Measurements from ENCODE around the gene TNFAIP8L3. TPM values are rescaled to one million over a fixed set of nuclear protein-coding genes. Genes with fewer than 3 reads are reported as not detected.

Gene TNFAIP8L3
- total RNA-seq, 4 donors from 2014 or later, result 3.7 to 13.1 (median 8.1) TPM

DNA sequence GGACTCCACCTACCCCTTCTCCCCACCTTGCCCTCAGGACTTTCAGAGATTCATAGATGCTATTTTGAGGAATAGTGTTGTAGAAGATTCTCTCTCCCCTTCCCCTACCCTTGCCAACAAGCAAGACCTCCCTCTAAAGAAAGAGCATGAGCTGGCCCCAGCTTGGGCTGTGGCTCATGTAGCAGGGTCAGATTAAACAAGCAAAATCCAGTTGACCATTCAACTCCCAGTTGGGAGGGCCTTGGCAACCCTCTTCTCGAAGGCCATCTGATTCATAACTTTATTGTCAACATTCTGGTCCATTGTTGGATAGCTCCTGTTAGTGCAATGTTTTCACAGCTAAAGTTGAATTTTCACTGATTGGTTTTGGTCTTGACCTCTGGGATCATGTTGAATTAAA lies 41.1 kb downstream of the TNFAIP8L3 start:
- H3K36me3 ChIP-seq, result peaks cover 0 to 32% (median 0%) of the 10 kb centered on the region in 3 donors
- H3K4me3 ChIP-seq, result no peak overlapping the region
- H3K27ac ChIP-seq, result no peak overlapping the region
- H3K4me1 ChIP-seq, result peaks cover 9 to 25% (median 13%) of the 10 kb centered on the region in 3 donors
- H3K9me3 ChIP-seq, result no peaks in the 10 kb centered on the region
- TF ChIP-seq CTCF (IDR thresholded peaks at IDR 0.05) (no peak), POLR2A (IDR thresholded peaks at IDR 0.05) (no peak)
- H3K27me3 ChIP-seq, result no peaks in the 10 kb centered on the region
- intact Hi-C loops (cut with DNase I), result no loop called here
- WGBS, 2 donors, result 58 to 75% methylated on average over 1 of the region's 1 CpG
- no peak for DNase-seq

DNA sequence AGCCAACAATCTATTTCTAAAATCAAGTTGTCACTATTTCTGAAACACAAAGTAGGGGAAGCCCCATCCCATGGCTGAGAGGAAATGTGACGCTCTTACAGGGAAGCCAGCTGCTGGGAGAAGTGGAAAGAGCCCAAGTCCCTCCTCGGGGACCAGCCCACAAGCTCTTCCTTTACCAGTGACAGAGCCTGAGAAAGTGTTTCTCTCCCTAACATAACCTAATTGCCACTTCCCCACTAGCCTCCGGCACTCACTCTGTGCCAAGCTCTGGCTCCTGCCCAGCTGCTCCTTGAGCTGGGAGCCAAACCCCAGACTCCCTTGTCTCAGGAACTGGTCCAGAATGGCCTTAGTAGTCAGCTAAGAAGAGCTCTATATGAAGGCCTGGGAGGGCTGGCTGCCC lies 42.9 kb downstream of the TNFAIP8L3 start:
- no peak overlapping the region for H3K4me3 ChIP-seq
- peaks cover 15 to 42% (median 17%) of the 10 kb centered on the region in 3 donors for H3K4me1 ChIP-seq
- peaks cover 0 to 18% (median 0%) of the 10 kb centered on the region in 3 donors for H3K36me3 ChIP-seq
- H3K27ac ChIP-seq, result peak overlapping the region in 2 of 4 donors; percentile 22 to 43
- no peak for DNase-seq
- no peaks in the 10 kb centered on the region for H3K9me3 ChIP-seq
- TF ChIP-seq CTCF (IDR thresholded peaks at IDR 0.05), result no peak
- no peak for TF ChIP-seq POLR2A (IDR thresholded peaks at IDR 0.05)
- WGBS, 2 donors, result 4 to 34% methylated on average over 2 to 3 of the region's 3 CpGs
- H3K27me3 ChIP-seq, result no peaks in the 10 kb centered on the region
- intact Hi-C loops (cut with DNase I), result no loop called here

- Histone ChIP-seq H3K27ac (no peak overlapping the region), H3K4me3 (no peak overlapping the region), H3K36me3 (no peaks in the 10 kb centered on the region), H3K4me1 (peaks cover 15 to 57% (median 17%) of the 10 kb centered on the region in 3 donors), H3K27me3 (no peaks in the 10 kb centered on the region), H3K9me3 (no peaks in the 10 kb centered on the region)
- TF ChIP-seq CTCF (IDR thresholded peaks at IDR 0.05) (no peak), POLR2A (IDR thresholded peaks at IDR 0.05) (no peak)
- intact Hi-C loops (cut with DNase I), result no loop called here
- no peak for DNase-seq
- 56 to 70% methylated on average over 2 of the region's 2 CpGs for WGBS, 2 donors
Measured at GRCh38 chr15:51049081-51049480, 45.6 kb downstream of the TNFAIP8L3 start.

- Histone ChIP-seq H3K4me3 (no peak overlapping the region), H3K9me3 (no peaks in the 10 kb centered on the region), H3K27me3 (no peaks in the 10 kb centered on the region), H3K36me3 (no peaks in the 10 kb centered on the region), H3K27ac (no peak overlapping the region), H3K4me1 (peaks cover 15 to 58% (median 17%) of the 10 kb centered on the region in 3 donors)
- intact Hi-C loops (cut with DNase I), result no loop called here
- no peak for DNase-seq
- TF ChIP-seq POLR2A (IDR thresholded peaks at IDR 0.05), result no peak
- TF ChIP-seq CTCF (IDR thresholded peaks at IDR 0.05), result no peak
Measured at GRCh38 chr15:51048308-51048707, 46.4 kb downstream of the TNFAIP8L3 start.

GRCh38 chr15:51046799-51047449 lies 47.8 kb downstream of the TNFAIP8L3 start:
- H3K36me3 ChIP-seq, result no peaks in the 10 kb centered on the region
- DNase-seq, result no peak
- no peak for TF ChIP-seq POLR2A (IDR thresholded peaks at IDR 0.05)
- TF ChIP-seq CTCF (IDR thresholded peaks at IDR 0.05), result no peak
- peak overlapping the region in 3 of 4 donors; percentile 25 to 53 (median 29) for H3K27ac ChIP-seq
- H3K4me3 ChIP-seq, result no peak overlapping the region
- intact Hi-C loops (cut with DNase I), result no loop called here
- WGBS, 2 donors, result 36 to 64% methylated on average over 3 of the region's 3 CpGs
- H3K27me3 ChIP-seq, result no peaks in the 10 kb centered on the region
- no peaks in the 10 kb centered on the region for H3K9me3 ChIP-seq
- H3K4me1 ChIP-seq, result peaks cover 10 to 44% (median 12%) of the 10 kb centered on the region in 3 donors
